Stomach (tissue), 9 donors: ENCODE results near the gene SMARCB1. TPM values are rescaled to one million over a fixed set of nuclear protein-coding genes. Genes with fewer than 3 reads are reported as not detected.

Experiments used
- DNase-seq, 2 donors: peaks; one replicate each; pipeline versions ENCODE4 v3.0.0 to v3.0.0-alpha.2; 2013 to 2019
- H3K27ac ChIP-seq, 5 donors: fragments of 200-600 bp in 4 of 5; sonication (generic) in 4 of 5; one replicate each; pipeline ENCODE4 v1.5.1; 2013 to 2019; ENCODE audit warnings: mild to moderate bottlenecking in 1 of 5, moderate library complexity in 1 of 5
- H3K27me3 ChIP-seq, 3 donors: fragments of 200-600 bp; sonication (generic); one replicate each; pipeline ENCODE4 v1.5.1; 2017 to 2019; ENCODE audit warnings: mixed run types in 1 of 3
- H3K36me3 ChIP-seq, 4 donors: fragments of 200-600 bp; sonication (generic); 1 replicate in 3 of 4; 2 replicates in 1 of 4; pipeline ENCODE4 v1.5.1; 2016 to 2019
- H3K4me1 ChIP-seq, 4 donors: fragments of 200-600 bp; sonication (generic); one replicate each; pipeline ENCODE4 v1.5.1; 2016 to 2019
- H3K4me3 ChIP-seq, 4 donors: fragments of 200-600 bp; sonication (generic) in 3 of 4; one replicate each; pipeline ENCODE4 v1.5.1; 2016 to 2019; ENCODE audit warnings: mild to moderate bottlenecking in 1 of 4
- H3K9me3 ChIP-seq, 4 donors: fragments of 200-600 bp; sonication (generic); one replicate each; pipeline ENCODE4 v1.5.1; 2016 to 2019
- CTCF ChIP-seq, 7 experiments: fragments of 450-650 bp in 4 of 7; fragments of 200-600 bp in 3 of 7; sonication (generic) in 3 of 7; IDR thresholded peaks; one replicate each; pipeline ENCODE4 v1.5.1; 2016 to 2019; ENCODE audit warnings: antibody characterized with exemption in 7 of 7, control low read depth in 2 of 7, mild to moderate bottlenecking in 1 of 7
- EP300 ChIP-seq: sonication (generic); formaldehyde crosslinking; IDR thresholded peaks from one replicate; pipeline ENCODE4 v1.6.1; 2017; ENCODE audit warnings: antibody characterized with exemption
- POLR2A ChIP-seq, 4 donors: fragments of 450-650 bp; IDR thresholded peaks; one replicate each; pipeline ENCODE4 v1.6.1; 2016; ENCODE audit warnings: antibody characterized with exemption in 4 of 4, control low read depth in 2 of 4, mild to moderate bottlenecking in 1 of 4, moderate library complexity in 1 of 4
- POLR2AphosphoS5 ChIP-seq, 3 donors: sonication (generic); formaldehyde crosslinking; IDR thresholded peaks; one replicate each; pipeline ENCODE4 v1.6.1; 2016; ENCODE audit warnings: antibody characterized with exemption in 3 of 3
- WGBS, 5 donors: extraction: QIAGEN DNeasy Blood & Tissue Kit in 3 of 5; methylation state at CpG; one replicate each; pipeline versions ENCODE4 v1.1.5 to v1.1.7; 2013 to 2018; 5-methylcytosine and 5-hydroxymethylcytosine counted together
- intact Hi-C: fragments of 100-400 bp; cut with DNase I; formaldehyde crosslinking; loops from one replicate; pipeline ENCODE4 v1.15.1; 2023; ENCODE audit warnings: low total_unique reads
- polyA plus RNA-seq, 3 donors: library from polyadenylated mRNA; stranded (reverse); fragments of 200-250 nt; gene quantifications; one replicate each; pipeline ENCODE4 v1.2.3, GENCODE V29; 2013
- total RNA-seq, 5 donors: library from RNA; depleted of rRNA; stranded (reverse); fragments of >200 nt; gene quantifications; one replicate each; pipeline versions ENCODE4 v1.1.0 to v1.2.3, GENCODE V29; 2014 to 2016
- donor health status: healthy with polysubstance abuse.
- donor health status: Bipolar disorder and iron deficiency.
- donor health status: healthy.

SMARCB1 gene
- total and polyA plus RNA-seq, 8 donors, result 13.4 to 74.6 (median 40.8) TPM

- WGBS, 5 donors, result 81 to 87% (median 86%) methylated on average over 3 to 10 of the region's 10 CpGs
- no peak for TF ChIP-seq POLR2AphosphoS5 (IDR thresholded peaks at IDR 0.05)
- intact Hi-C loops, result no loop called here
- H3K27me3 ChIP-seq, result no peaks in the 10 kb centered on the region
- DNase-seq, result no peak
- H3K4me1 ChIP-seq, result peaks cover 13 to 44% (median 25%) of the 10 kb centered on the region in 4 donors
- H3K27ac ChIP-seq, result no peak overlapping the region
- no peak overlapping the region for H3K4me3 ChIP-seq
- H3K9me3 ChIP-seq, result no peaks in the 10 kb centered on the region
- peaks cover 41 to 100% (median 98%) of the 10 kb centered on the region in 4 donors for H3K36me3 ChIP-seq
Measured at GRCh38 chr22:23831781-23832180, 45.0 kb downstream of the SMARCB1 start.

DNA sequence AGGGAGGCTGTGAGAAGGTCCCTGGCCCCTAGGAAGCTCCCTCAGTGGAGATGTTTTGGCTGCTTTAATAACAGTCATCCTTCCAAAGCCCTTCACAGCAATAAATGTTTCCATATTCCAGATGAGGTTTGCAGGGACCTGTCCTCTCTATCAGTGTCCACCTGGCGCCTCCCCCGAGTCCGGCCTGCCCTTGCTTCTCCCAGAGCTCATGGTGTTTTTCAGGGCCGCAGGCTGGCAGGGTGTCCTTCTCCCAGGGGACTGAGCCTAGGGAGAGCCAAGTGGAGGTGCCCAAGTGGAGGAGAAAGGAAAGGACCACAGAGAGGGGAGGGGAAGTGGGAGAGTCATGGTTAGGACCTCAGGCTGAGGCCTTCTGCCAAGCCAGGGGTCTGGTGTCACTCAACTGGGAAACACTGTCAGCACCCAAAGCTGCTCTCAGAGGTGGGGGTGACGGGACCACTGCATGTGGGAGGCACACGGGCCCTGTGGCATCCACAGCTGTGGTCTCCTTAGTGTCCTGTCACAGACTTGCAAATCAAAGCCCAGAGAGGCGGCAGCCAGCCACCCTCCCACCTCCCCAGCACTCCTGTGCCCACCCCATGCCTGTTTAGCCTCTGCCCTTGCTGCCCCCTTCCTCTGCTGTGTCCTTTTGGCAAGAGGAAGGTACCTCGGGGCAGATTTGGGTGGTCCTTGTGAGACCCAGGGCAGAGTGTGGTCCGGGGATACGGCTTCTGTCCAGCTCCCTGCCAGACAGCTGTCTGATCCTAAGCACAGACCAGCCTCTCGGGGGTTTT lies 45.7 kb downstream of the SMARCB1 start:
- Histone ChIP-seq H3K9me3 (no peaks in the 10 kb centered on the region), H3K27me3 (no peaks in the 10 kb centered on the region), H3K4me1 (peaks cover 13 to 50% (median 32%) of the 10 kb centered on the region in 4 donors), H3K27ac (no peak overlapping the region), H3K36me3 (peaks cover 34 to 97% (median 94%) of the 10 kb centered on the region in 4 donors), H3K4me3 (no peak overlapping the region)
- WGBS, 5 donors, result 74 to 89% (median 84%) methylated on average over 4 to 11 of the region's 11 CpGs
- no peak for DNase-seq
- intact Hi-C loops, result no loop called here
- TF ChIP-seq CTCF (IDR thresholded peaks at IDR 0.05), result no peak
- TF ChIP-seq POLR2A (IDR thresholded peaks at IDR 0.05), result no peak

GRCh38 chr22:23833017-23833751 lies 46.4 kb downstream of the SMARCB1 start:
- TF ChIP-seq POLR2A (IDR thresholded peaks at IDR 0.05), result no peak
- no peak for TF ChIP-seq CTCF (IDR thresholded peaks at IDR 0.05)
- TF ChIP-seq POLR2AphosphoS5 (IDR thresholded peaks at IDR 0.05), result no peak
- no peak for TF ChIP-seq EP300
- Histone ChIP-seq H3K27me3 (no peaks in the 10 kb centered on the region), H3K4me3 (no peak overlapping the region), H3K9me3 (no peaks in the 10 kb centered on the region), H3K4me1 (peaks cover 18 to 58% (median 39%) of the 10 kb centered on the region in 4 donors), H3K27ac (peak overlapping the region in 1 of 5 donors; percentile 13), H3K36me3 (peaks cover 27 to 90% (median 86%) of the 10 kb centered on the region in 4 donors)
- intact Hi-C loops, result no loop called here
- WGBS, 5 donors, result 90 to 93% (median 92%) methylated on average over 10 to 16 of the region's 16 CpGs
- DNase-seq, result no peak

GRCh38 chr22:23833911-23834317 lies 47.1 kb downstream of the SMARCB1 start:
- peaks cover 24 to 65% (median 46%) of the 10 kb centered on the region in 4 donors for H3K4me1 ChIP-seq
- intact Hi-C loops, result no loop called here
- TF ChIP-seq EP300, result no peak
- no peak for TF ChIP-seq POLR2AphosphoS5 (IDR thresholded peaks at IDR 0.05)
- TF ChIP-seq CTCF (IDR thresholded peaks at IDR 0.05), result no peak
- TF ChIP-seq POLR2A (IDR thresholded peaks at IDR 0.05), result no peak
- no peak for DNase-seq
- H3K36me3 ChIP-seq, result peaks cover 23 to 82% (median 79%) of the 10 kb centered on the region in 4 donors
- no peaks in the 10 kb centered on the region for H3K27me3 ChIP-seq
- H3K27ac ChIP-seq, result peak overlapping the region in 1 of 5 donors; percentile 13
- H3K4me3 ChIP-seq, result no peak overlapping the region
- 58 to 80% (median 69%) methylated on average over 9 to 13 of the region's 13 CpGs for WGBS, 5 donors
- no peaks in the 10 kb centered on the region for H3K9me3 ChIP-seq
